Ascending aorta (tissue), 2 donors: ENCODE measurements around the gene ROMO1. TPM values are rescaled to one million over a fixed set of nuclear protein-coding genes. Genes with fewer than 3 reads are reported as not detected.
"Not testable (repeated sequence)": the region's sequence is repeated elsewhere in the genome, so short reads cannot be mapped to it uniquely, and the experiment has no call there.

Source experiments
- DNase-seq, 2 donors: peaks; one replicate each; pipeline ENCODE4 v3.0.0-alpha.2; 2019; ENCODE audit warnings: low spot score in 2 of 2
- H3K27ac ChIP-seq, 2 donors: fragments of 200-600 bp; sonication (generic); one replicate each; pipeline ENCODE4 v1.5.1; 2016 to 2017; ENCODE audit warnings: mild to moderate bottlenecking in 1 of 2
- H3K27me3 ChIP-seq: fragments of 200-600 bp; sonication (generic); one replicate; pipeline ENCODE4 v1.5.1; 2017
- H3K36me3 ChIP-seq, 2 donors: fragments of 200-600 bp; sonication (generic); one replicate each; pipeline ENCODE4 v1.5.1; 2016
- H3K4me1 ChIP-seq, 2 donors: fragments of 200-600 bp; sonication (generic); one replicate each; pipeline ENCODE4 v1.5.1; 2016 to 2017; ENCODE audit warnings: mild to moderate bottlenecking in 1 of 2
- H3K4me3 ChIP-seq, 2 donors: fragments of 200-600 bp; sonication (generic); one replicate each; pipeline ENCODE4 v1.5.1; 2016 to 2017; ENCODE audit warnings: mild to moderate bottlenecking in 1 of 2
- H3K9me3 ChIP-seq, 2 donors: fragments of 200-600 bp; sonication (generic); one replicate each; pipeline ENCODE4 v1.5.1; 2016
- CTCF ChIP-seq, 3 experiments: fragments of 200-600 bp in 2 of 3; fragments of 450-650 bp in 1 of 3; sonication (generic) in 2 of 3; IDR thresholded peaks; one replicate each; pipeline ENCODE4 v1.5.1; 2016 to 2019; ENCODE audit warnings: antibody characterized with exemption in 3 of 3, mild to moderate bottlenecking in 1 of 3, moderate library complexity in 1 of 3
- intact Hi-C: fragments of 100-400 bp; cut with DNase I; formaldehyde crosslinking; loops from one replicate; pipeline ENCODE4 v1.15.1; 2023
- total RNA-seq: library from RNA; depleted of rRNA; stranded (reverse); fragments of >200 nt; gene quantifications from one replicate; pipeline ENCODE4 v1.1.0, GENCODE V29; 2016

Gene ROMO1
- total RNA-seq, 1 donor from 2014 or later = 85.5 TPM

GRCh38 chr20:35681960-35682359, 17.2 kb upstream of the ROMO1 start:
- no peak for DNase-seq
- no peak for TF ChIP-seq CTCF (IDR thresholded peaks at IDR 0.05)
- peaks cover 20 to 44% of the 10 kb centered on the region in 2 donors for H3K36me3 ChIP-seq
- intact Hi-C loops = no loop called here
- no peak overlapping the region for H3K4me3 ChIP-seq
- H3K27ac ChIP-seq = no peak overlapping the region
- no peaks in the 10 kb centered on the region for H3K27me3 ChIP-seq
- H3K9me3 ChIP-seq = no peaks in the 10 kb centered on the region
- no peaks in the 10 kb centered on the region for H3K4me1 ChIP-seq

DNA sequence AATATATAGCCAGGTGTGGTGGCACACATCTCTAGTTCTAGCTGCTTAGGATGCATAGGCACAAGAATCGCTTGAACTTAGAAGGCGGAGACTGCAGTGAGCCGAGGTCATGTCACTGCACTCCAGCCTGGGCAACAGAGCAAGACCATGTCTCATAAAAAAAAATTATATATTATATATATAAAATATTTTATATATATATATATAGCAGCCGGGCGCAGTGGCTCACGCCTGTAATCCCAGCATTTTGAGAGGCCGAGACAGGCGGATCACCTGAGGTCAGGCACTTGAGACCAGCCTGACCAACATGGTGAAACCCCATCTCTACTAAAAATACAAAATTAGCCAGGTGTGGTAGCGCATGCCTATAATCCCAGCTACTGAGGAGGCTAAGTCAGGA, 13.8 kb upstream of the ROMO1 start:
- H3K27ac ChIP-seq, intact Hi-C loops: not testable (repeated sequence)
- H3K36me3 ChIP-seq = peaks cover 35 to 68% of the 10 kb centered on the region in 2 donors

GRCh38 chr20:35686872-35687271, 12.3 kb upstream of the ROMO1 start:
- intact Hi-C loops, H3K27me3 ChIP-seq, H3K27ac ChIP-seq, H3K4me3 ChIP-seq, H3K4me1 ChIP-seq, H3K9me3 ChIP-seq, DNase-seq: not testable (repeated sequence)
- H3K36me3 ChIP-seq = peaks cover 43 to 61% of the 10 kb centered on the region in 2 donors

More for the DNA sequence above, 13.8 kb upstream of the ROMO1 start:
- not testable (repeated sequence) for H3K4me3 ChIP-seq, H3K9me3 ChIP-seq, H3K27me3 ChIP-seq, H3K4me1 ChIP-seq, DNase-seq

GRCh38 chr20:35690265-35690664, 8.9 kb upstream of the ROMO1 start:
- Histone ChIP-seq H3K27me3 (no peaks in the 10 kb centered on the region), H3K4me1 (no peaks in the 10 kb centered on the region), H3K4me3 (no peak overlapping the region), H3K36me3 (peaks cover 55 to 80% of the 10 kb centered on the region in 2 donors), H3K9me3 (no peaks in the 10 kb centered on the region), H3K27ac (no peak overlapping the region)
- TF ChIP-seq CTCF (IDR thresholded peaks at IDR 0.05) = no peak
- intact Hi-C loops = no loop called here
- no peak for DNase-seq

- Histone ChIP-seq H3K27ac (no peak overlapping the region), H3K9me3 (no peaks in the 10 kb centered on the region), H3K4me3 (no peak overlapping the region), H3K27me3 (no peaks in the 10 kb centered on the region), H3K4me1 (peaks cover 3 to 18% of the 10 kb centered on the region in 2 donors), H3K36me3 (peaks cover 24 to 49% of the 10 kb centered on the region in 2 donors)
- no peak for DNase-seq
- TF ChIP-seq CTCF (IDR thresholded peaks at IDR 0.05) = no peak
- intact Hi-C loops = loop anchor here (5.0 kb wide), 2 partner anchors 93 to 153 kb away; partner anchors contain the start of gene ERGIC3
These were observed 3.9 kb upstream of the ROMO1 start for GRCh38 chr20:35695245-35695749.

- no peak for TF ChIP-seq CTCF (IDR thresholded peaks at IDR 0.05)
- no peak overlapping the region for H3K27ac ChIP-seq
- no peaks in the 10 kb centered on the region for H3K27me3 ChIP-seq
- H3K36me3 ChIP-seq = peaks cover 18 to 48% of the 10 kb centered on the region in 2 donors
- intact Hi-C loops = loop anchor here (5.0 kb wide), 2 partner anchors 94 to 154 kb away; partner anchors contain the start of gene ERGIC3
- H3K4me1 ChIP-seq = peaks cover 3 to 21% of the 10 kb centered on the region in 2 donors
- no peak overlapping the region for H3K4me3 ChIP-seq
- no peak for DNase-seq
- no peaks in the 10 kb centered on the region for H3K9me3 ChIP-seq
These were observed 3.2 kb upstream of the ROMO1 start for GRCh38 chr20:35695978-35696377.
